ENCODE data around the gene UNC5A. TPM values are rescaled to one million over a fixed set of nuclear protein-coding genes. Genes with fewer than 3 reads are reported as not detected.

Gene UNC5A
- total RNA-seq, 2 donors from 2014 or later, result 0.89 to 1.4 TPM

- no peaks in the 10 kb centered on the region for H3K9me3 ChIP-seq (ENCODE audit: control insufficient read depth, low read length)
- no peaks in the 10 kb centered on the region for H3K36me3 ChIP-seq (ENCODE audit: control insufficient read depth, insufficient read depth, low read length)
- no peak for TF ChIP-seq CTCF (conservative IDR thresholded peaks at IDR 0.05)
Measured at GRCh38 chr5:176843673-176844072, 33.3 kb downstream of the UNC5A start.

GRCh38 chr5:176844281-176844680 is 33.9 kb downstream of the UNC5A start:
- WGBS, 2 experiments (ENCODE audit: insufficient coverage in 1 of 2, insufficient read length in 1 of 2), result 94% methylated on average over 10 of the region's 10 CpGs; no CpG with 5 or more reads in 1 of the 2 experiments
- Mint-ChIP-seq H3K27me3 (ENCODE audit: insufficient read depth) (peaks cover 9% of the 10 kb centered on the region), H3K4me3 (no peak overlapping the region), H3K36me3 (ENCODE audit: low read depth) (no peaks in the 10 kb centered on the region), H3K9me3 (no peaks in the 10 kb centered on the region), H3K4me1 (peaks cover 4% of the 10 kb centered on the region), H3K27ac (no peak overlapping the region)
- no peaks in the 10 kb centered on the region for H3K4me1 ChIP-seq (ENCODE audit: control insufficient read depth, insufficient read depth, low read length)
- DNase-seq, result no peak
- H3K27me3 ChIP-seq (ENCODE audit: control insufficient read depth, insufficient read depth, low read length, poor library complexity, severe bottlenecking), result peaks cover under 1% of the 10 kb centered on the region
- H3K36me3 ChIP-seq (ENCODE audit: control insufficient read depth, insufficient read depth, low read length), result no peaks in the 10 kb centered on the region
- H3K27ac ChIP-seq (ENCODE audit: low read depth, low read length), result no peak overlapping the region
- no peak overlapping the region for H3K4me3 ChIP-seq (ENCODE audit: low read length)
- H3K9ac ChIP-seq (ENCODE audit: extremely low read depth, low read length, poor library complexity, severe bottlenecking), result no peak overlapping the region
- no peaks in the 10 kb centered on the region for H3K9me3 ChIP-seq (ENCODE audit: control insufficient read depth, low read length)
- no peak for TF ChIP-seq CTCF (conservative IDR thresholded peaks at IDR 0.05)

More at GRCh38 chr5:176843673-176844072, 33.3 kb downstream of the UNC5A start:
- no peak overlapping the region for H3K27ac Mint-ChIP-seq
- H3K27ac ChIP-seq (ENCODE audit: low read depth, low read length), result no peak overlapping the region
- H3K4me3 ChIP-seq (ENCODE audit: low read length), result no peak overlapping the region
- no peak overlapping the region for H3K4me3 Mint-ChIP-seq
- H3K9me3 Mint-ChIP-seq, result no peaks in the 10 kb centered on the region
- H3K27me3 ChIP-seq (ENCODE audit: control insufficient read depth, insufficient read depth, low read length, poor library complexity, severe bottlenecking), result peaks cover 7% of the 10 kb centered on the region
- no peaks in the 10 kb centered on the region for H3K36me3 Mint-ChIP-seq (ENCODE audit: low read depth)
- H3K9ac ChIP-seq (ENCODE audit: extremely low read depth, low read length, poor library complexity, severe bottlenecking), result no peak overlapping the region
- peaks cover 15% of the 10 kb centered on the region for H3K27me3 Mint-ChIP-seq (ENCODE audit: insufficient read depth)
- WGBS, 2 experiments (ENCODE audit: insufficient coverage in 1 of 2, insufficient read length in 1 of 2), result 79 to 88% methylated on average over 14 to 21 of the region's 21 CpGs
- peaks cover 4% of the 10 kb centered on the region for H3K4me1 Mint-ChIP-seq
- no peak for DNase-seq
- H3K4me1 ChIP-seq (ENCODE audit: control insufficient read depth, insufficient read depth, low read length), result no peaks in the 10 kb centered on the region

DNA sequence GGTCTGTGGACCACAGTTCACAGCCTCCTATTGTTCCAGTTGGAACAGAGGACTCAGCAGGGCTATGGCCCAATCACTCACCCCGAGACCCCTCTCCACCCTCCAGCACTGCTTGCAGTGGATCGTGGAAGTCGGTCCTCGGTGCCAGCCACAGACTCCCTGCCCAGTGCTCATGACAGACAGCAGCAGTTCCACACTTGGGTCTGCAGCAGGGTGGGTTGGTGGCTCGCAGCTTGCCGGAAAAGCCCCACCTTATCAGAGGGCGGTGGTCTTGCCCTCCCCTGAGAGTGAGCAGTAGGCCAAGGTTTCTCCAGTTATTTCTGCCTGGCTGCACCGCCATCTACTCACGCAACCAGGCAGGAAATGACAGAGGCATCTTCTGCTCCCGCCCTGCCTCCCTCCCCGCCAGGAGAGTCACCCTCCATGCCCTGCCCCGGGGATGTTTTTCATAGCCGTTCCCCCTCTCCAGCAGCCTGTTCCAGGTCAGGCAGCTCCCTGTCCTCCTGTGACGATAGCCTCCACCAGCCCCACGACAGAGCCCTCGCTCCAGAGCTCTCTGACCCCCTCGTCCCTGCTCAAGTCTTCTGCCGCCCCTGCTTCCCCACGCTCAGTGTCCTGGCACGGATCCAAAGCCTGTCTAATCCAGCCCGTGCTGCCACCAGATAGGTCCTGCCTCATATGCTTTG is 34.5 kb downstream of the UNC5A start:
- H3K36me3 Mint-ChIP-seq (ENCODE audit: low read depth), result no peaks in the 10 kb centered on the region
- no peak overlapping the region for H3K4me3 ChIP-seq (ENCODE audit: low read length)
- 88% methylated on average over 16 to 21 of the region's 21 CpGs for WGBS, 2 experiments (ENCODE audit: insufficient coverage in 1 of 2, insufficient read length in 1 of 2)
- H3K27me3 Mint-ChIP-seq (ENCODE audit: insufficient read depth), result peaks cover 8% of the 10 kb centered on the region
- H3K4me1 Mint-ChIP-seq, result peaks cover 4% of the 10 kb centered on the region
- no peaks in the 10 kb centered on the region for H3K4me1 ChIP-seq (ENCODE audit: control insufficient read depth, insufficient read depth, low read length)
- H3K9ac ChIP-seq (ENCODE audit: extremely low read depth, low read length, poor library complexity, severe bottlenecking), result no peak overlapping the region
- no peak for TF ChIP-seq CTCF (conservative IDR thresholded peaks at IDR 0.05)
- H3K9me3 Mint-ChIP-seq, result no peaks in the 10 kb centered on the region
- no peak overlapping the region for H3K27ac Mint-ChIP-seq
- no peak overlapping the region for H3K27ac ChIP-seq (ENCODE audit: low read depth, low read length)
- no peaks in the 10 kb centered on the region for H3K9me3 ChIP-seq (ENCODE audit: control insufficient read depth, low read length)
- no peak for DNase-seq
- no peaks in the 10 kb centered on the region for H3K36me3 ChIP-seq (ENCODE audit: control insufficient read depth, insufficient read depth, low read length)
- H3K27me3 ChIP-seq (ENCODE audit: control insufficient read depth, insufficient read depth, low read length, poor library complexity, severe bottlenecking), result no peaks in the 10 kb centered on the region
- no peak overlapping the region for H3K4me3 Mint-ChIP-seq

All from endodermal cell (in vitro differentiated cells).